Calu3 (cell line): ENCODE results near the gene FMO3. TPM values are rescaled to one million over a fixed set of nuclear protein-coding genes. Genes with fewer than 3 reads are reported as not detected.

Experiments used
- BruUV-seq: library from RNA; stranded (reverse); fragments of 400-500 nt; replicated peaks from 2 replicates; lab custom pipeline; 2021; lab: Mats Ljungman, UMichigan
- CTCF ChIA-PET: fragments of 300-600 bp; sonication (Branson Sonifier 250); formaldehyde crosslinking; loops from one replicate; lab custom pipeline; 2022; ENCODE audit warnings: antibody characterized with exemption; lab: Charles Lee
- DNase-seq: peaks from one replicate; pipeline ENCODE4 v3.0.0; 2022
- H3K27ac Mint-ChIP-seq: one replicate; pipeline ENCODE4 v1.8.0; 2022; ENCODE audit warnings: mixed read lengths; ENCODE audit not compliant: unreplicated experiment
- H3K27me3 Mint-ChIP-seq: one replicate; pipeline ENCODE4 v1.8.0; 2022; ENCODE audit warnings: mixed read lengths; ENCODE audit not compliant: unreplicated experiment
- H3K36me3 Mint-ChIP-seq: one replicate; pipeline ENCODE4 v1.8.0; 2022; ENCODE audit warnings: mild to moderate bottlenecking, moderate library complexity, mixed read lengths; ENCODE audit not compliant: insufficient read depth, unreplicated experiment
- H3K4me1 Mint-ChIP-seq: one replicate; pipeline ENCODE4 v1.8.0; 2022; ENCODE audit warnings: mild to moderate bottlenecking, low read depth, mixed read lengths; ENCODE audit not compliant: unreplicated experiment
- H3K4me3 Mint-ChIP-seq: one replicate; pipeline ENCODE4 v1.8.0; 2022; ENCODE audit warnings: mild to moderate bottlenecking, low read depth, moderate library complexity, mixed read lengths; ENCODE audit not compliant: unreplicated experiment
- H3K9me3 Mint-ChIP-seq: one replicate; pipeline ENCODE4 v1.8.0; 2022; ENCODE audit warnings: low read depth, mixed read lengths; ENCODE audit not compliant: unreplicated experiment
- intact Hi-C: fragments of 100-400 bp; cut with micrococcal nuclease; formaldehyde crosslinking; loops from one replicate; pipeline ENCODE4 v1.10.0; 2022; ENCODE audit not compliant: unreplicated experiment
- total RNA-seq: library from RNA; stranded (reverse); gene quantifications from 2 replicates; pipeline ENCODE4 v1.2.3, GENCODE V29; 2022
- TF ChIP-seq, protein P1 (sequence below): fragments of 200-600 bp; IDR thresholded peaks from one replicate; pipeline ENCODE4 v1.8.0; 2022; ENCODE audit warnings: antibody characterized with exemption; ENCODE audit not compliant: unreplicated experiment

The FMO3 gene
- total RNA-seq, 1 experiment from 2014 or later, result not detected

DNA sequence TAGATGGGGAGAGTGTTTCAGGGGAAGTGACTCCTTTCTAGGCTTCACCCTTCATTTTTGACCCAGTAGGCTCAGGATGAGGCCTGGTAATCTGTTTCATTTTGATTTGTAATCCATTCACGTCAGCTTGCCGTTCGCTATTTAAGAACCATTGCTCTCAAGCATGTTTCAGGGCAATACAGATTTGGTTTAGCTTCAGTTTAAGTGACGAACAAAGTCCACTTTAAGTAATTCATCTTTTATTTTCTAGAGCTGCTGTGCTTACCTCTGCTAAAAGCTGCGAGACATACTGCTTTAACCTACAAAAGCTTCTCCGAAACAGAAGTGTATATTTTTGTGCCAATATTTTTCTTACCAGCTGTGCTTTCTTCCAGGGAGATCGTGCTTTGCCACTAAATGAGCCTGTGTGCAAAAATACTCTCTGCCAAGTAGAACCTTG is 8.9 kb upstream of the FMO3 start:
- no peak overlapping the region for H3K27ac Mint-ChIP-seq
- BruUV-seq, result no TSS peak
- CTCF ChIA-PET, result interaction anchor here (0.6 to 2.4 kb wide), 9 partner anchors 9 to 660 kb away, joined by 3 to 24 read pairs (median 6); partner anchors contain the start of genes FMO3 and FMO4

DNA sequence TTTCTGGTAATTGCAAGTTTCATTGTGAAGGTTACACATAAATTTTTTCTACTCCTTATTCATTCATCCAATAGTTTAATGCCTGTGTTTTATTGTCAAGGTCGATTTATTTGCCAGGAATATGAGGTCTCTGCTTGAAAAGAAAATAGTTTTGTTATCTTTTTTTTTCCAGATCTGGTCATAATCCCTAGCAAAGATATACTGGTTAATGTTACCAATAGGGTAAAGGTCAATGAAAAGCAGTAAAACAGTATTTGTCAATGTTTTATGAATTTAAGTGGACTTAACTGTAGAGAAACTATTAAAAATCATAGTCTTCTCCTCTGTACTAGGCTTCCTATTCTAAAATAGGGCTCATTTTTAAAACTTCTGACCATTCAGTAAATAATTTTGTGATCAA is 8.1 kb upstream of the FMO3 start:
- no peaks in the 10 kb centered on the region for H3K9me3 Mint-ChIP-seq
- no peak overlapping the region for H3K27ac Mint-ChIP-seq
- CTCF ChIA-PET, result no interaction called here
- H3K36me3 Mint-ChIP-seq, result no peaks in the 10 kb centered on the region
- no TSS peak for BruUV-seq
- TF ChIP-seq, protein P1, sequence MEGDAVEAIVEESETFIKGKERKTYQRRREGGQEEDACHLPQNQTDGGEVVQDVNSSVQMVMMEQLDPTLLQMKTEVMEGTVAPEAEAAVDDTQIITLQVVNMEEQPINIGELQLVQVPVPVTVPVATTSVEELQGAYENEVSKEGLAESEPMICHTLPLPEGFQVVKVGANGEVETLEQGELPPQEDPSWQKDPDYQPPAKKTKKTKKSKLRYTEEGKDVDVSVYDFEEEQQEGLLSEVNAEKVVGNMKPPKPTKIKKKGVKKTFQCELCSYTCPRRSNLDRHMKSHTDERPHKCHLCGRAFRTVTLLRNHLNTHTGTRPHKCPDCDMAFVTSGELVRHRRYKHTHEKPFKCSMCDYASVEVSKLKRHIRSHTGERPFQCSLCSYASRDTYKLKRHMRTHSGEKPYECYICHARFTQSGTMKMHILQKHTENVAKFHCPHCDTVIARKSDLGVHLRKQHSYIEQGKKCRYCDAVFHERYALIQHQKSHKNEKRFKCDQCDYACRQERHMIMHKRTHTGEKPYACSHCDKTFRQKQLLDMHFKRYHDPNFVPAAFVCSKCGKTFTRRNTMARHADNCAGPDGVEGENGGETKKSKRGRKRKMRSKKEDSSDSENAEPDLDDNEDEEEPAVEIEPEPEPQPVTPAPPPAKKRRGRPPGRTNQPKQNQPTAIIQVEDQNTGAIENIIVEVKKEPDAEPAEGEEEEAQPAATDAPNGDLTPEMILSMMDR, result no peak
- intact Hi-C loops, result loop anchor here (5.0 kb wide), 1 partner anchor 320 kb away; no protein-coding TSS in a partner anchor
- H3K4me3 Mint-ChIP-seq, result no peak overlapping the region
- no peaks in the 10 kb centered on the region for H3K4me1 Mint-ChIP-seq
- DNase-seq, result no peak
- H3K27me3 Mint-ChIP-seq, result peaks cover 14% of the 10 kb centered on the region

More for the DNA sequence above, 8.9 kb upstream of the FMO3 start:
- no peak overlapping the region for H3K4me3 Mint-ChIP-seq
- H3K9me3 Mint-ChIP-seq, result no peaks in the 10 kb centered on the region
- TF ChIP-seq, protein P1, result no peak
- peaks cover 14% of the 10 kb centered on the region for H3K27me3 Mint-ChIP-seq
- DNase-seq, result no peak
- H3K4me1 Mint-ChIP-seq, result no peaks in the 10 kb centered on the region
- H3K36me3 Mint-ChIP-seq, result no peaks in the 10 kb centered on the region
- intact Hi-C loops, result loop anchor here (1.0 to 5.0 kb wide), 4 partner anchors 107 to 321 kb away; no protein-coding TSS in a partner anchor

DNA sequence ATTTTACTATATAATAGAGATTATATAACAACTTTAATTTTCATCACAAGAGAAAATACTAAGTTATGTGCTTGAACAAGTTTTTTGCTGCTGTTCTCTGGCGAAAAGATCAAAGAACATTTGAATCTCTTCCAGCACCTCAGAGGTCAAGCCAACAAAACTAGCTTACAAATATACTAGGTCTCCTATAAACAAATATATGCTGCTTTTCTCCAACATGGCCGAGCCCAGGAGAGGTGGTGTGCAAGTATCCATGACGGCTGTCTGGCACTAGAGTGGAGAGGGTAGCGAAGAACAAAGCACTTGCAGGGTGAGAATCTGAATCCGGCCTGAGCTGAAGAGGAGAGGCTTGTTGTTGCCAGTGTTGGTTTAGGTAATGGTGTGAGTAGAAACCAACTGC is 7.5 kb upstream of the FMO3 start:
- intact Hi-C loops, result loop anchor here (5.0 kb wide), 1 partner anchor 319 kb away; no protein-coding TSS in a partner anchor
- Mint-ChIP-seq H3K9me3 (no peaks in the 10 kb centered on the region), H3K4me3 (no peak overlapping the region), H3K27me3 (peaks cover 14% of the 10 kb centered on the region), H3K36me3 (no peaks in the 10 kb centered on the region), H3K4me1 (no peaks in the 10 kb centered on the region), H3K27ac (no peak overlapping the region)
- DNase-seq, result no peak
- CTCF ChIA-PET, result no interaction called here
- TF ChIP-seq, protein P1, result no peak
- no TSS peak for BruUV-seq

DNA sequence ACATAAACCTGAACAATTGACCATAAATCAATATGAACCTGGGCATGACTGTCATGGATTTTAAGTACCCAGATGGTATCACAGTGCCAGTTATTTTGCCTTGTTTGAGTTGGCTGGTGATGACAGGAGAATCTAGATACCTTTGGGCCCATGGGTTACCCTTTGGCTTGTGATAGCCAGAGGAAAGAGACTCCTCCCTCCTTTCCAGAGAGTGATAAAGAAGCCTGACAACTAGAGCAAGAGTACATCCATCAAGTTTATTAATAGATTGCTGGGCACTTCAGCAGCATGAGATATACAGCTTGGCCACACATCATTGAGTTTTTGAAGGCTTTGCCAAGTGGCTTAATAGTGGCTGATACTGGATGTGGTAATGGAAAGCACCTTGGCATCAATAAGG is 6.6 kb upstream of the FMO3 start:
- Mint-ChIP-seq H3K27ac (no peak overlapping the region), H3K4me1 (no peaks in the 10 kb centered on the region), H3K36me3 (no peaks in the 10 kb centered on the region), H3K4me3 (no peak overlapping the region), H3K27me3 (peaks cover 14% of the 10 kb centered on the region), H3K9me3 (no peaks in the 10 kb centered on the region)
- CTCF ChIA-PET, result interaction anchor here (0.6 kb wide), 1 partner anchor 15 kb away, joined by 3 read pairs; no protein-coding TSS in a partner anchor
- no TSS peak for BruUV-seq
- DNase-seq, result no peak
- TF ChIP-seq, protein P1, result no peak
- intact Hi-C loops, result loop anchor here (5.0 kb wide), 1 partner anchor 318 kb away; no protein-coding TSS in a partner anchor
